Subcutaneous adipose tissue (tissue), 4 donors: ENCODE results near the gene R3HDM2. TPM values are rescaled to one million over a fixed set of nuclear protein-coding genes. Genes with fewer than 3 reads are reported as not detected.

ENCODE experiments used
- CTCF ChIP-seq: fragments of 450-650 bp; IDR thresholded peaks from one replicate; pipeline ENCODE4 v1.5.1; 2016; ENCODE audit warnings: low read depth, mild to moderate bottlenecking, control low read depth, antibody characterized with exemption, moderate library complexity
- total RNA-seq, 4 donors: library from RNA; depleted of rRNA; stranded (reverse); fragments of >200 nt; gene quantifications; one replicate each; pipeline ENCODE4 v1.1.0, GENCODE V29; 2016

Gene R3HDM2
- total RNA-seq, 4 donors from 2014 or later = 48.2 to 51.2 (median 48.7) TPM

- no peak for TF ChIP-seq CTCF
These were observed 1.3 kb downstream of the R3HDM2 start for GRCh38 chr12:57429473-57430111.

- TF ChIP-seq CTCF = no peak
These were observed 1.9 kb downstream of the R3HDM2 start for GRCh38 chr12:57428965-57429364.

GRCh38 chr12:57420482-57420881 is 10.4 kb downstream of the R3HDM2 start:
- no peak for TF ChIP-seq CTCF

- no peak for TF ChIP-seq CTCF
These were observed 11.3 kb downstream of the R3HDM2 start for GRCh38 chr12:57419495-57419894.

- TF ChIP-seq CTCF = no peak
These were observed 12.6 kb downstream of the R3HDM2 start for GRCh38 chr12:57418255-57418654.

- TF ChIP-seq CTCF = no peak
These were observed 14.5 kb downstream of the R3HDM2 start for GRCh38 chr12:57416039-57416996.

GRCh38 chr12:57415088-57415487 is 15.8 kb downstream of the R3HDM2 start:
- no peak for TF ChIP-seq CTCF
